Spleen (tissue), 11 donors: ENCODE data around the gene FCGR3B. TPM values are rescaled to one million over a fixed set of nuclear protein-coding genes. Genes with fewer than 3 reads are reported as not detected.
A peak's percentile ranks its signal among the peaks of the same experiment; 100 is the strongest.
"Not testable (repeated sequence)": the region's sequence is repeated elsewhere in the genome, so short reads cannot be mapped to it uniquely, and the experiment has no call there.

Source experiments
- DNase-seq: peaks from one replicate; pipeline ENCODE4 v3.0.0-alpha.2; 2020
- H3K27ac ChIP-seq, 8 donors: fragments of 200-600 bp; sonication (generic) in 7 of 8; 1 replicate in 4 of 8; 2 replicates in 4 of 8; pipeline versions ENCODE4 v1.5.0 to v1.8.0; 2016 to 2021; ENCODE audit warnings: inconsistent platforms in 4 of 8, mild to moderate bottlenecking in 4 of 8, moderate library complexity in 1 of 8
- H3K27me3 ChIP-seq, 7 donors: fragments of 200-600 bp; sonication (generic) in 6 of 7; replicated peaks in 1 of 7; 1 replicate in 4 of 7; 2 replicates in 3 of 7; pipeline versions ENCODE4 v1.5.0 to v1.8.0; 2016 to 2021; ENCODE audit warnings: inconsistent platforms in 3 of 7, mild to moderate bottlenecking in 1 of 7
- H3K36me3 ChIP-seq, 6 donors: fragments of 200-600 bp; sonication (generic) in 5 of 6; 1 replicate in 4 of 6; 2 replicates in 2 of 6; pipeline versions ENCODE4 v1.5.0 to v1.8.0; 2016 to 2021; ENCODE audit warnings: inconsistent platforms in 2 of 6
- H3K4me1 ChIP-seq, 6 donors: fragments of 200-600 bp; sonication (generic) in 5 of 6; 1 replicate in 3 of 6; 2 replicates in 3 of 6; pipeline versions ENCODE4 v1.5.0 to v1.8.0; 2016 to 2021; ENCODE audit warnings: inconsistent platforms in 3 of 6
- H3K4me3 ChIP-seq, 8 donors: fragments of 200-600 bp; sonication (generic) in 7 of 8; 1 replicate in 4 of 8; 2 replicates in 4 of 8; pipeline versions ENCODE4 v1.5.0 to v1.8.0; 2016 to 2021; ENCODE audit warnings: inconsistent platforms in 4 of 8, mild to moderate bottlenecking in 4 of 8, moderate library complexity in 2 of 8
- H3K9me3 ChIP-seq, 8 donors: fragments of 200-600 bp; sonication (generic) in 7 of 8; 1 replicate in 4 of 8; 2 replicates in 4 of 8; pipeline versions ENCODE4 v1.5.0 to v1.8.0; 2016 to 2021; ENCODE audit warnings: inconsistent platforms in 4 of 8
- WGBS, 5 donors: extraction: QIAGEN DNeasy Blood & Tissue Kit in 3 of 5; methylation state at CpG; one replicate each; pipeline versions ENCODE4 v1.1.5 to v1.1.7; 2013 to 2018; 5-methylcytosine and 5-hydroxymethylcytosine counted together
- intact Hi-C: fragments of 100-400 bp; cut with DNase I; formaldehyde crosslinking; loops from one replicate; pipeline ENCODE4 v1.15.0; 2023; ENCODE audit warnings: low total_unique reads
- polyA plus RNA-seq, 3 donors: library from polyadenylated mRNA; stranded (reverse); fragments of 200-250 nt; gene quantifications; one replicate each; pipeline ENCODE4 v1.2.1, GENCODE V29; 2013
- total RNA-seq, 7 donors: library from RNA; depleted of rRNA in 3 of 7; stranded (reverse); fragments of >200 nt in 3 of 7; fragmentation: NEBNext Ultra II Directional in 4 of 7; extraction: Animal tissue kit (Norgen Biotek cat#: 25700) in 4 of 7; gene quantifications; one replicate each; pipeline versions ENCODE4 v1.1.0 to v1.2.1, GENCODE V29; 2016 to 2021
- donor health status: healthy with polysubstance abuse.
- donor health status: DM: no; HTN: no; CAD: no; lungs with moderate emphysema.
- donor health status: DM: no; HTN: no; CAD: no.
- donor health status: Bipolar disorder and iron deficiency.
- donor health status: healthy.
- donor health status: DM: no; HTN: no; CAD: no.
- donor health status: DM: yes; HTN: yes; CAD: no.

The FCGR3B gene
- total and polyA plus RNA-seq, 10 donors = 2.2 to 268 (median 92.5) TPM

DNA sequence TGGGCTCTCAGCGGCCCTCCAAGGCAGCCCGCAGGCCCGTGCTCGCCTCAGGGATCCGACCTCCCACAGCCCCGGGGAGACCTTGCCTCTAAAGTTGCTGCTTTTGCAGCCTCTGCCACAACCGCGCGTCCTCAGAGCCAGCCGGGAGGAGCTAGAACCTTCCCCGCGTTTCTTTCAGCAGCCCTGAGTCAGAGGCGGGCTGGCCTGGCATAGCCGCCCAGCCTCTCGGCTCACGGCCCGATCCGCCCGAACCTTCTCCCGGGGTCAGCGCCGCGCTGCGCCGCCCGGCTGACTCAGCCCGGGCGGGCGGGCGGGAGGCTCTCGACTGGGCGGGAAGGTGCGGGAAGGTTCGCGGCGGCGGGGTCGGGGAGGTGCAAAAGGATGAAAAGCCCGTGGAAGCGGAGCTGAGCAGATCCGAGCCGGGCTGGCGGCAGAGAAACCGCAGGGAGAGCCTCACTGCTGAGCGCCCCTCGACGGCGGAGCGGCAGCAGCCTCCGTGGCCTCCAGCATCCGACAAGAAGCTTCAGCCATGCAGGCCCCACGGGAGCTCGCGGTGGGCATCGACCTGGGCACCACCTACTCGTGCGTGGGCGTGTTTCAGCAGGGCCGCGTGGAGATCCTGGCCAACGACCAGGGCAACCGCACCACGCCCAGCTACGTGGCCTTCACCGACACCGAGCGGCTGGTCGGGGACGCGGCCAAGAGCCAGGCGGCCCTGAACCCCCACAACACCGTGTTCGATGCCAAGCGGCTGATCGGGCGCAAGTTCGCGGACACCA is 25.0 kb downstream of the FCGR3B start:
- intact Hi-C loops = not testable (repeated sequence)

DNA sequence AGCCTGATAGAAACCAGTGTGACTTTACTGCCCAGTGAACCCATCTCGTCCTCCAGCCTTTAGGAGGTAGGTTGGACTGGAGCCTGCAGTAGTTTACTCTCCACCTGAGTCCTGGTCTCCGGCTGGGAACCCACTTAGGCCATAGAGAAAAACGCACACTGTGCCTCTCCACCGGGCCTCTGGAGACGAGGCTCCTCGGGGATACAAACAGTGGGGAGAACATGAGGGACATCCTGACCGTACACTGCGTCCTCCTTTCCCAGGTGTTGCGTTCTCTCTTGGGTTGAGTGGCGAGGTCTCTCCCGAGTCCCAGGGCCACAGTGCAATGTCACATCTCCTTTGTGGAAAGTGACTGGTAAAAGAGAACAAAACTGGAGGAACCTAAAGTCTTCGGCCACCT is 26.0 kb downstream of the FCGR3B start:
- H3K9me3 ChIP-seq, H3K4me3 ChIP-seq, H3K27ac ChIP-seq, DNase-seq, H3K4me1 ChIP-seq, intact Hi-C loops, H3K36me3 ChIP-seq: not testable (repeated sequence)
- 96 to 97% (median 96%) methylated on average over 12 of the region's 12 CpGs for WGBS, 5 donors
- H3K27me3 ChIP-seq = peaks cover 0 to 36% (median 4%) of the 10 kb centered on the region in 7 donors

More for the DNA sequence above, 25.0 kb downstream of the FCGR3B start:
- DNase-seq, H3K27ac ChIP-seq, H3K36me3 ChIP-seq, H3K9me3 ChIP-seq: not testable (repeated sequence)
- H3K4me1 ChIP-seq = peaks cover 0 to 13% (median 0%) of the 10 kb centered on the region in 6 donors
- WGBS, 5 donors = 29 to 67% (median 48%) methylated on average over 9 to 58 of the region's 78 CpGs
- peaks cover 0 to 37% (median 4%) of the 10 kb centered on the region in 7 donors for H3K27me3 ChIP-seq
- H3K4me3 ChIP-seq = peak overlapping the region in 3 of 8 donors; percentile 10 to 41 (median 27)

DNA sequence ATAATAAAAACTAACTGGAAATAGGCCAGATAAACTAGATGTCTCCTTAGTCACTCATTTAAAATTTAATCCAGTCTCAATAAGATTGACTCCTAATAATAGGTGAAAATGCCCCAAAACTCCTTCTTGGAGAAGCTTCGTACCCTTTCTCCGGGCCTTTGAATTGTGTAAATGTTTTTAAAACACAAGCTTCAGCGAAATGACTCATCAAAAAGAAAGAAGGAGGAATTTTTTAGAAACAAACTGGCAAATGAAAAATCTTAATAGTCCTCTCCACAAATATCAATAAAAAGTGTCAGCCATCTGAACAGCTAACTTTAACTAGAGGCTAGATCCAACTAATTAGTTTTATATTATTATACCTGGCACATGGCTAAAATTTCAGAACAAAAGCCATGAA is 33.9 kb downstream of the FCGR3B start:
- H3K9me3 ChIP-seq, intact Hi-C loops: not testable (repeated sequence)
- WGBS, 5 donors = 80 to 97% (median 95%) methylated on average over 3 of the region's 3 CpGs

DNA sequence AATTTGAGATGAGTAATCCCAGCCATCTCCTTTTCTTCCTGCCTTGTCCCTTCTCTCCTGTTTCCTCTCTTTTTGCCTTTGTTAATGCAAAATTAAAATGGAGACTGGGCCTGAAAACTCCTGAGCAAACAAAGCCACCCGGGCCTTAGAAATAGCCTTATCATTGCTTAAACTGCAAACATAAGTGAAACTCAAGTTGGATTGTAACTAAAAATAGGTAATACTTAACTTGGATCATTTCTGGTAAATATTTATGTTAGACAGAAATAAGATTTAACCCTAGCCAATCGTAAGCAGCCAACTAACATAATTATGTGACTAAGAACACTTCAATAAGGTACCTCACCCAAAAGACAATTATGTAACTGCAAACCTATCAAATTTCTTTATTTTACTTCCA is 35.4 kb downstream of the FCGR3B start:
- H3K27ac ChIP-seq, intact Hi-C loops: not testable (repeated sequence)
- WGBS, 5 donors = 91 to 98% (median 96%) methylated on average over 2 of the region's 2 CpGs

More for the DNA sequence above, 33.9 kb downstream of the FCGR3B start:
- H3K27ac ChIP-seq, DNase-seq, H3K4me3 ChIP-seq, H3K4me1 ChIP-seq, H3K27me3 ChIP-seq, H3K36me3 ChIP-seq: not testable (repeated sequence)

DNA sequence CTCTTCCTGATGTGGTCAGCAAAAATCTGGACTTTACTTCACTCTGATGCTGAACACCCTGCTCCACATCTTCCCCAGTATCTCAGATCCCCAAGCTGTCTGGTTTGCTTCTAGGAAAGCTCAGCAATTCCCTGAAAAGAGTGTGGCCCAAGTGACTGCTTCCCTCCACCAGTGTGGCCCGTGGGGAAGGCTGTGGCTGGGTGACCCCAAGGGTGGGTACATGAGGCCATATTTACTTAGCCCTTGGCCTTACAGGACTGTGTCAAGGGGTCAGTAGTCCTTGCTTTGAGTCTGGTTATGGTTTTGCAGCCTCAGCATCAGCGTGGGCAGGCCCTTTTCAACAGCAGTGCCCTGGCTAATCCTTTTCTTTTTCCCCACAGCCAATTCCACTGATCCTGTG is 35.8 kb downstream of the FCGR3B start:
- H3K9me3 ChIP-seq, H3K27me3 ChIP-seq, DNase-seq, H3K27ac ChIP-seq, intact Hi-C loops, H3K4me1 ChIP-seq, H3K36me3 ChIP-seq, H3K4me3 ChIP-seq: not testable (repeated sequence)
- 73 to 100% (median 85%) methylated on average over 1 to 2 of the region's 2 CpGs for WGBS, 5 donors

More for the DNA sequence above, 35.4 kb downstream of the FCGR3B start:
- DNase-seq, H3K4me3 ChIP-seq, H3K9me3 ChIP-seq, H3K36me3 ChIP-seq, H3K27me3 ChIP-seq, H3K4me1 ChIP-seq: not testable (repeated sequence)

DNA sequence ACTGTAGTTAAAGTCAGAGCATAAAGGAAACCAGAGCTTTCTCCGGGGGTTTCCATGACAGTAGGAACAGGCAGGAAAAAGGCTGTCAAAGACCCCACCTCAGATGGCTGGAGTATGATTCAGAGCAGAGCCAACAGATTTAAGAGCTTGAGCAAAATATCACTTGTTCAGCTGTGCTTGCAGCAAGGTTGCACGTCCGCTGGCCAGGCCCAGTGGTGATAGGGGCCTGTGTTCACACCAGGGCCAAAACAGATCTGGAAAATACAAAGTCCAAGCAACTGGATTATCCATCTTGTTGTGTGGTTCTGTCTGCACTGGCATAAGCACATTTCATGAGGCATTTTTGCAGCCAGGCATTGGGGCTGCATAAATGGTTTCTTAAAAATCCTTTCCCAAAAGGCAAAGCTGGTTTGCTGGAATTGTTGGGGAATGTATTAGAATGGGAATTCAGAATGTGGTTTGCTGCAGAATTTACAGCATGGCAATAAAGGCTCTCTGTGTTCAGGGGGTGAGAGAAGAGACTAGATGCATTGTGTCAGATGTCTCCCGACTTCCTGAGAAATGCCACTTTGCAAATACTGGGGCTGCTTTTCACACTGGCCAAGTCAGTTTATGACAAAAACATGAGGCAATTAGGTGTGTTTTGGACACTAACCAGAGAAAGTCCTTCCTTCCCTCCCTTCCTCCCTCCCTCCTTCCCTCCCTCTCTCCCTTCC is 36.5 kb downstream of the FCGR3B start:
- H3K4me1 ChIP-seq, H3K4me3 ChIP-seq, intact Hi-C loops, H3K27ac ChIP-seq, H3K27me3 ChIP-seq, H3K9me3 ChIP-seq, DNase-seq, H3K36me3 ChIP-seq: not testable (repeated sequence)
- 42 to 77% (median 71%) methylated on average over 3 to 4 of the region's 4 CpGs for WGBS, 5 donors

DNA sequence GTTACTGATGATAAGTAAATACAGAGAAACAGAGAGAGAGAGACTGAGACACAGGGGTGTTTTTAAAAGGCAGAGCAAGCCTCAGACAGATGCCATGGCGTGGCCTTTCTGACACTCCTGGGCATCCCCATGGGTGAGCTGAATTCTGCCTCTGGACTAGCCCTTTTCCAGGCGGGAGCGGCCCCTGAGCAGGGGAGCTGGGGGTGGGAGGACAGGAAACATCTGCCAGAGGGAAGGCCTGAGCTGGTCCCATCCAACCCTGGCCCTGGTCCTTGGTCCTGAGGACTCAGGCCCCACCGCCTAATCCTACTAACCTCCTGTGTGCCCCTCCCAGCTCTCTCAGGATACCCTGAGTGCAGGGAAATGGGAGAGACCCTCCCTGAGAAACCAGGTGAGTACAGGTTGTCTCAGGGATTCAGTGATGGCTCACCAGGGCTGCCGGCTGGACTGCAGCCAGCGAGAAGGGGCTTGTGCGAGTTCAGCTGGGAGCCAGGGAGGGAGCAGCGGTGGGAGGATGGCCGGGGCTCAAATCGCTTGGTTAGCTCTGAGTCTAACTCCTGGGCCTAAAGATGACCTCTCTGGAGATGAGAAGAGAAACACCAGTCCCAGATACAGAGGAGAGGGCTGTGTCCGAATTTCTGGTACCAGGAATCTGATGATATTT is 37.8 kb downstream of the FCGR3B start:
- intact Hi-C loops = not testable (repeated sequence)

DNA sequence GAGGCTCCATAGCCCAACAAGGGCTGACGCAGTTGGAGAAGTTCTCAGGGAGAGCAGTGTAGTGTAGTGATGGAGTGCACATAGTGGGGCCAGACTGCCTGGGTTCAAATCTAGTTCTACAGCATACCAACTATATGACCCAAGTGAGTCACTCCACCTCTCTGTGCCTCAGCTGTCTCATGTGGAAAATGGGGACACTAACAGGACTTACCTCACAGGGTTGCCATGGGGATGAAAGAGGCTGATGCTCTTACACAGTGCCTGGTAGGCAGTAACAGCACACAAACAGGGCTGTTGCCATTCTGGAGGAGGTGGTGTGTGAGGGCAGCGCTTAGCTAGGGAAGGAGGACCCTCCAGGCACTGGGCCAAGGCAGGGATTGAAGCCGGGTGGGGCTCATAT is 38.4 kb downstream of the FCGR3B start:
- H3K9me3 ChIP-seq, H3K4me3 ChIP-seq, H3K36me3 ChIP-seq, DNase-seq, H3K4me1 ChIP-seq, H3K27me3 ChIP-seq, H3K27ac ChIP-seq, intact Hi-C loops: not testable (repeated sequence)
- 37 to 96% (median 44%) methylated on average over 2 of the region's 3 CpGs for WGBS, 5 donors

More for the DNA sequence above, 37.8 kb downstream of the FCGR3B start:
- H3K36me3 ChIP-seq, H3K27ac ChIP-seq, H3K27me3 ChIP-seq, H3K9me3 ChIP-seq, H3K4me3 ChIP-seq, H3K4me1 ChIP-seq, DNase-seq: not testable (repeated sequence)
- 80 to 92% (median 85%) methylated on average over 8 to 11 of the region's 11 CpGs for whole genome bisulfite sequencing, 5 donors

DNA sequence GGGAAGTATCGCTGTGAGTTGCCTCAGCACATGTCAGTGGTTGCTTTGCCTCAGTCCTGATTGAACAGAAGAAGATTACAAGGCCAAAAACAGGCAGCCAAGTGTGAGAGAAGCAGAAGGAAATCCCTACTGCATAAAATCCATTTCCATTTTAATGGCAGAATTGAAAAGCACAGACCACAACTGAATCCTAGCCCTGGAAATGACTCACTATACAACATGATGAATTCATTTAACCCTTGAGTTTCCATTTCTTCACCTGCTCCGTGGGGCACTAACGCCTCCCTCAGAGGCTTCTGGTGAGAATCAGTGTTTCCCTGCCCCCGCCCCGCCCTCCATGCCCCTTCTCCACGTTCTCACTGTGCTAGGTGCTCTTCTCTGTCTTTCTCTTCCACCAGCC is 41.1 kb downstream of the FCGR3B start:
- H3K9me3 ChIP-seq, H3K27me3 ChIP-seq, DNase-seq, H3K4me3 ChIP-seq, H3K36me3 ChIP-seq, H3K4me1 ChIP-seq, H3K27ac ChIP-seq, intact Hi-C loops: not testable (repeated sequence)
- WGBS, 5 donors = 40 to 69% (median 53%) methylated on average over 1 of the region's 6 CpGs

DNA sequence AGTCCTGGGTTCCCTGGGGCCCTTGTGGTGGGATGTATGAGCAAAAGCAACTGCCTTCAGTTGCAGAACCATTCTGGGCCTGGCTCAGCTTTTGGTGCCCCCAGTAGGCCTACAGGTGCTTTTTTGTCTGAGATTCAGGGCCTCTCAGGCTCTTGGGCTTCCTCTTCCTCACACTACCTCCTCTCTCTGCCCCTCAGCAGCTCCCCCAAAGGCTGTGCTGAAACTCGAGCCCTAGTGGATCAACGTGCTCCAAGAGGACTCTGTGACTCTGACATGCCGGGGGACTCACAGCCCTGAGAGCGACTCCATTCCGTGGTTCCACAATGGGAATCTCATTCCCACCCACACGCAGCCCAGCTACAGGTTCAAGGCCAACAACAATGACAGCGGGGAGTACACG is 41.6 kb downstream of the FCGR3B start:
- H3K36me3 ChIP-seq, H3K9me3 ChIP-seq, H3K4me3 ChIP-seq, H3K27me3 ChIP-seq, H3K27ac ChIP-seq, intact Hi-C loops, H3K4me1 ChIP-seq, DNase-seq: not testable (repeated sequence)
- WGBS, 5 donors = 71 to 83% (median 75%) methylated on average over 6 to 8 of the region's 8 CpGs

DNA sequence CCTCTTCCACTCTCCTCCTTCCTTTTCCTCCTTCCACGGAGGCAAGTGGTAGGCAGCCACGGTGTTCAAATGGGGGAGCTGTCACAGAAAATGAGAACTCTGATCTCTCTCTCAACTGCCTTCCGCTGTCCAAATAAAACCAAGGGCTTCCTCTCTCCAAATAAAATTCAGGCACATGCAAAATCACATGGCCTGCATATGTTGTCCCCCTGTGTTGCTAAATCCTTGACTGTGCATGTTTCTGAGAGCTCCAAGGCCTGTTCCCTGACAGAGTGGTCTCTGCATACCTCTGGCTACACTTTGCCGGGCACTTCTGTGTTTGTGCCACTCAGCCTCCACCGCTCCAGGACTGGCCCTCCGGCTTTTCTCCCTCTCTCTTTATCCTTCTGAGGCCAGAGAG is 42.4 kb downstream of the FCGR3B start:
- no CpG with 5 or more reads among the region's 6 CpGs for WGBS, 5 donors
- H3K4me1 ChIP-seq, intact Hi-C loops: not testable (repeated sequence)

More for the DNA sequence above, 42.4 kb downstream of the FCGR3B start:
- DNase-seq, H3K36me3 ChIP-seq, H3K9me3 ChIP-seq, H3K4me3 ChIP-seq, H3K27me3 ChIP-seq, H3K27ac ChIP-seq: not testable (repeated sequence)
